ENCODE measurements around the gene SAC3D1.

DNA sequence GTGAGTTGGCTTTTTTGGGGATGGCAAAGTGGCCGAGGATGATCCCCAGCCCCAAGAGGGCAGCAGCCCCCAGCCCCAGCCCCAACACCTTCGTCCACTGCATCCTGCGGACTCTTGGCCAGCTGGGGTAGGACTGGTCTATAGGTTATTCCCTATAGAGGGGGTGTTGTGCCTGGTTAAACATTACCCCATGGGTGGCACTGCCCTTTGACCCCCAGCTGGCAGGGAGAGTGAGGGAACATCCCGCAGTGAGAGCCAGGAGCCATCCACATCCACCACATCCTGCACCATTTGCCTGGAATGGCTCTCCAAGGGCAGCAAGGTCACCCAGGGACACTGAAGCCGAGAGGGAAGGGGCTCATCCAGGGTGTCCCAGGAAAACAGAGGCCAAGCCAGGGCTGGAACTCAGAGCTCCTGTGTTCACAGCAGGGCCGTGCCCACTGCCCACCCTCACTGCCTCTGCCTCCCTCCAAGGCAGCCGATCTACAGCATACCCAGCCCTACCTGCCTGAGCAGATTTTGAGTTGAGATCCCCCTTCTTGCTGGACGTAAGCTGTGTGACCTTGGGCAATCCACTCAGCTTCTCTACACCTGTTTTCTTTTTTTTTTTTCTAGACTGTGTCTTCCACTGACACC, 17.5 kb downstream of the SAC3D1 start, which contains the start of gene NAALADL1:
- TF ChIP-seq KDM1A (IDR thresholded peaks at IDR 0.05): no peak
- TF ChIP-seq, protein P1, sequence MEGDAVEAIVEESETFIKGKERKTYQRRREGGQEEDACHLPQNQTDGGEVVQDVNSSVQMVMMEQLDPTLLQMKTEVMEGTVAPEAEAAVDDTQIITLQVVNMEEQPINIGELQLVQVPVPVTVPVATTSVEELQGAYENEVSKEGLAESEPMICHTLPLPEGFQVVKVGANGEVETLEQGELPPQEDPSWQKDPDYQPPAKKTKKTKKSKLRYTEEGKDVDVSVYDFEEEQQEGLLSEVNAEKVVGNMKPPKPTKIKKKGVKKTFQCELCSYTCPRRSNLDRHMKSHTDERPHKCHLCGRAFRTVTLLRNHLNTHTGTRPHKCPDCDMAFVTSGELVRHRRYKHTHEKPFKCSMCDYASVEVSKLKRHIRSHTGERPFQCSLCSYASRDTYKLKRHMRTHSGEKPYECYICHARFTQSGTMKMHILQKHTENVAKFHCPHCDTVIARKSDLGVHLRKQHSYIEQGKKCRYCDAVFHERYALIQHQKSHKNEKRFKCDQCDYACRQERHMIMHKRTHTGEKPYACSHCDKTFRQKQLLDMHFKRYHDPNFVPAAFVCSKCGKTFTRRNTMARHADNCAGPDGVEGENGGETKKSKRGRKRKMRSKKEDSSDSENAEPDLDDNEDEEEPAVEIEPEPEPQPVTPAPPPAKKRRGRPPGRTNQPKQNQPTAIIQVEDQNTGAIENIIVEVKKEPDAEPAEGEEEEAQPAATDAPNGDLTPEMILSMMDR (IDR thresholded peaks at IDR 0.05 in 2 of 3, conservative IDR thresholded peaks at IDR 0.05 in 1 of 3; ENCODE audit: insufficient read depth in 2 of 3, low read depth in 1 of 3, low read length in 3 of 3): no peak
- TF ChIP-seq ZBED1 (IDR thresholded peaks at IDR 0.05): no peak
- no peak for TF ChIP-seq ZNF174 (CRISPR knock-in tag; IDR thresholded peaks at IDR 0.05)
- TF ChIP-seq, protein P2, sequence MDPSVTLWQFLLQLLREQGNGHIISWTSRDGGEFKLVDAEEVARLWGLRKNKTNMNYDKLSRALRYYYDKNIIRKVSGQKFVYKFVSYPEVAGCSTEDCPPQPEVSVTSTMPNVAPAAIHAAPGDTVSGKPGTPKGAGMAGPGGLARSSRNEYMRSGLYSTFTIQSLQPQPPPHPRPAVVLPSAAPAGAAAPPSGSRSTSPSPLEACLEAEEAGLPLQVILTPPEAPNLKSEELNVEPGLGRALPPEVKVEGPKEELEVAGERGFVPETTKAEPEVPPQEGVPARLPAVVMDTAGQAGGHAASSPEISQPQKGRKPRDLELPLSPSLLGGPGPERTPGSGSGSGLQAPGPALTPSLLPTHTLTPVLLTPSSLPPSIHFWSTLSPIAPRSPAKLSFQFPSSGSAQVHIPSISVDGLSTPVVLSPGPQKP (CRISPR knock-in tag; IDR thresholded peaks at IDR 0.05): no peak
- TF ChIP-seq ESRRB (CRISPR knock-in tag; IDR thresholded peaks at IDR 0.05; ENCODE audit: borderline replicate concordance): no peak
- TF ChIP-seq EZH2 (IDR thresholded peaks at IDR 0.05; ENCODE audit: borderline replicate concordance, low read depth, low read length): no peak
- no peak for TF ChIP-seq MAFK (IDR thresholded peaks at IDR 0.05; ENCODE audit: low read length)
- TF ChIP-seq CBX5 (IDR thresholded peaks at IDR 0.05; ENCODE audit: borderline replicate concordance, low read depth): no peak
- TF ChIP-seq KLF16 (IDR thresholded peaks at IDR 0.05): no peak
- no peak for TF ChIP-seq NCOA2 (IDR thresholded peaks at IDR 0.05; ENCODE audit: partially characterized antibody in 2 of 2)
- TF ChIP-seq POLR2A (conservative IDR thresholded peaks at IDR 0.05): no peak
